Ovary (tissue), 9 donors: ENCODE measurements around the gene GNG12. TPM values are rescaled to one million over a fixed set of nuclear protein-coding genes. Genes with fewer than 3 reads are reported as not detected.

Experiments used
- DNase-seq, 5 donors: peaks; one replicate each; pipeline ENCODE4 v3.0.0-alpha.2; 2019 to 2020
- H3K27ac ChIP-seq, 2 donors: fragments of 200-600 bp; one replicate each; pipeline versions ENCODE4 v1.5.1 to v1.8.0; 2019 to 2022
- H3K27me3 ChIP-seq: fragments of 200-600 bp; one replicate; pipeline ENCODE4 v1.8.0; 2022
- H3K36me3 ChIP-seq: fragments of 200-600 bp; sonication (generic); one replicate; pipeline ENCODE4 v1.5.1; 2019
- H3K4me1 ChIP-seq: one replicate; pipeline ENCODE4 v1.8.1; 2013; ENCODE audit warnings: mild to moderate bottlenecking, moderate library complexity; ENCODE audit not compliant: insufficient read depth
- H3K4me3 ChIP-seq: fragments of 200-600 bp; sonication (generic); one replicate; pipeline ENCODE4 v1.5.1; 2017
- H3K9me3 ChIP-seq, 2 donors: fragments of 200-600 bp in 1 of 2; sonication (generic) in 1 of 2; one replicate each; pipeline versions ENCODE4 v1.5.1 to v1.8.1; 2013 to 2019; ENCODE audit warnings: mild to moderate bottlenecking in 1 of 2, moderate library complexity in 1 of 2
- EP300 ChIP-seq: sonication (generic); formaldehyde crosslinking; IDR thresholded peaks from one replicate; pipeline ENCODE4 v1.6.1; 2017; ENCODE audit warnings: antibody characterized with exemption
- POLR2A ChIP-seq: fragments of 450-650 bp; IDR thresholded peaks from one replicate; pipeline ENCODE4 v1.6.1; 2017; ENCODE audit warnings: antibody characterized with exemption, mild to moderate bottlenecking, moderate library complexity
- WGBS, 3 donors: extraction: QIAGEN DNeasy Blood & Tissue Kit in 1 of 3; methylation state at CpG; one replicate each; pipeline versions ENCODE4 v1.1.5 to v1.1.7; 2013 to 2017; 5-methylcytosine and 5-hydroxymethylcytosine counted together
- intact Hi-C, 4 donors: fragments of 100-400 bp; cut with DNase I; formaldehyde crosslinking; loops; one replicate each; pipeline versions ENCODE4 v1.11.0 to v1.15.1; 2022 to 2023
- polyA plus RNA-seq, 2 donors: library from polyadenylated mRNA; stranded (reverse); fragments of 200-250 nt in 1 of 2; fragments of 350-450 nt in 1 of 2; fragmentation: Illumina TruSeq in 1 of 2; extraction: RNeasy Lipid Tissue Mini Kit (QIAGEN cat#74804) in 1 of 2; gene quantifications; one replicate each; pipeline ENCODE4 v1.2.3, GENCODE V29; 2013 to 2014
- small RNA-seq: library from RNA; depleted of rRNA; stranded (forward); fragments of <200 nt; gene quantifications from one replicate; pipeline ENCODE3, GENCODE V24; 2016
- total RNA-seq, 7 donors: library from RNA; depleted of rRNA in 2 of 7; stranded (reverse); fragments of >200 nt in 2 of 7; fragmentation: NEBNext Ultra II Directional in 3 of 7; extraction: Animal tissue kit (Norgen Biotek cat#: 25700) in 3 of 7; gene quantifications; one replicate each; pipeline versions ENCODE4 v1.1.0 to v1.2.4, GENCODE V29; 2016 to 2023
- TF ChIP-seq, protein P1 (sequence below), 3 donors: fragments of 450-650 bp in 2 of 3; fragments of 200-600 bp in 1 of 3; IDR thresholded peaks; one replicate each; pipeline versions ENCODE4 v1.5.1 to v1.8.0; 2016 to 2022; ENCODE audit warnings: antibody characterized with exemption in 3 of 3, mild to moderate bottlenecking in 1 of 3
- donor health status: DM: no; HTN: no; CAD: no; lungs with moderate emphysema.
- donor health status: DM: no; HTN: no; CAD: no.
- donor health status: Bipolar disorder and iron deficiency.
- donor health status: DM: yes; HTN: yes; CAD: no.
- donor health status: DM: no; HTN: no; CAD: no.
- donor health status: DM: yes; HTN: yes; CAD: no.

Gene GNG12
- total and polyA plus RNA-seq, 9 donors: 41.0 to 121 (median 68.0) TPM

DNA sequence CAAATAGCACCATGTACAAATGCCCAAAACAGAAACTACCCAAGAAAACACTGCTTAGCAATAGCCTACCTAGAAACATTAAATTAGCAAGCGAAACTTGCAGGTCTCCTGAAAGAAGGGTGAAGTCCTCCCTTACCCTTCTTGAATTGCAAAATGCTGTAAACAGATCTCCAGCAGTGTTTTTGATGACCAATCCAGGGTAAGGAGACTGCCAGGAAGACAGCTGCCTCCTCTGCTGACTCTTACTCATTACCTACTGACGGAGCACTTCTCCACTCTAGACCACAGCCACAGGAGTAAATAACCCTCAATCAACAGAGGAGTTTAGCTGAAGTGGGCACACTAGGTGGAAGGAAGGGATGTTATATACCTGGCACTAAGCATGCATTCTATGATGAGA is 180.5 kb downstream of the GNG12 start:
- H3K4me1 ChIP-seq: no peaks in the 10 kb centered on the region
- no peak for DNase-seq
- TF ChIP-seq POLR2A (no peak), EP300 (no peak)
- TF ChIP-seq, protein P1, sequence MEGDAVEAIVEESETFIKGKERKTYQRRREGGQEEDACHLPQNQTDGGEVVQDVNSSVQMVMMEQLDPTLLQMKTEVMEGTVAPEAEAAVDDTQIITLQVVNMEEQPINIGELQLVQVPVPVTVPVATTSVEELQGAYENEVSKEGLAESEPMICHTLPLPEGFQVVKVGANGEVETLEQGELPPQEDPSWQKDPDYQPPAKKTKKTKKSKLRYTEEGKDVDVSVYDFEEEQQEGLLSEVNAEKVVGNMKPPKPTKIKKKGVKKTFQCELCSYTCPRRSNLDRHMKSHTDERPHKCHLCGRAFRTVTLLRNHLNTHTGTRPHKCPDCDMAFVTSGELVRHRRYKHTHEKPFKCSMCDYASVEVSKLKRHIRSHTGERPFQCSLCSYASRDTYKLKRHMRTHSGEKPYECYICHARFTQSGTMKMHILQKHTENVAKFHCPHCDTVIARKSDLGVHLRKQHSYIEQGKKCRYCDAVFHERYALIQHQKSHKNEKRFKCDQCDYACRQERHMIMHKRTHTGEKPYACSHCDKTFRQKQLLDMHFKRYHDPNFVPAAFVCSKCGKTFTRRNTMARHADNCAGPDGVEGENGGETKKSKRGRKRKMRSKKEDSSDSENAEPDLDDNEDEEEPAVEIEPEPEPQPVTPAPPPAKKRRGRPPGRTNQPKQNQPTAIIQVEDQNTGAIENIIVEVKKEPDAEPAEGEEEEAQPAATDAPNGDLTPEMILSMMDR (IDR thresholded peaks at IDR 0.05): no peak
- H3K27me3 ChIP-seq: no peaks in the 10 kb centered on the region
- H3K36me3 ChIP-seq: no peaks in the 10 kb centered on the region
- WGBS, 3 donors: 58 to 69% (median 67%) methylated on average over 2 of the region's 2 CpGs
- H3K27ac ChIP-seq: no peak overlapping the region
- H3K9me3 ChIP-seq: no peaks in the 10 kb centered on the region
- H3K4me3 ChIP-seq: no peak overlapping the region
- intact Hi-C loops: no loop called here

Small RNAs within 50 kb of the gene (small RNA-seq; reads per million reads assigned to genes)
- gene RN7SL392P (not detected), gene RNU7-80P (not detected)

Other genes with a start within 250 kb of the GNG12 start
- 100 to 1,000 TPM in 1 of 7 donors, 10 to 100 TPM in 6; 22.1 to 132 (median 36.2) TPM for gene GADD45A, start 148.3 kb downstream of the GNG12 start, total RNA-seq
- 100 to 1,000 TPM in 1 of 2 donors, 10 to 100 TPM in 1; 49.2 to 103 TPM for gene GADD45A, start 148.3 kb downstream of the GNG12 start, polyA plus RNA-seq
- 100 to 1,000 TPM in 2 of 7 donors, 10 to 100 TPM in 5; 44.4 to 109 (median 74.8) TPM for gene DIRAS3, start 217.2 kb upstream of the GNG12 start, total RNA-seq
- 10 to 100 TPM; 58.3 to 66.5 TPM for gene DIRAS3, start 217.2 kb upstream of the GNG12 start, polyA plus RNA-seq